ENCODE results near the gene KCTD12. TPM values are rescaled to one million over a fixed set of nuclear protein-coding genes. Genes with fewer than 3 reads are reported as not detected.

KCTD12 gene
- total and polyA plus RNA-seq, 2 of the 13 experiments (the other 11 are each of a cell fraction or from before 2014, with no cell fraction given), result not detected

GRCh38 chr13:76854894-76855293, 31.3 kb downstream of the KCTD12 start:
- BruUV-seq (replicated peaks), result no TSS peak
- H3K36me3 ChIP-seq (replicated peaks in 1 of 2; ENCODE audit: control insufficient read depth in 1 of 2, insufficient read depth in 2 of 2, low read length in 2 of 2), result no peaks in the 10 kb centered on the region
- 28% methylated on average over 1 of the region's 1 CpG for WGBS (ENCODE audit: low lambda C conversion rate)
- H3K27ac ChIP-seq (ENCODE audit: extremely low read length, insufficient read depth, low read length), result no peak overlapping the region
- no peaks in the 10 kb centered on the region for H3K27me3 ChIP-seq (ENCODE audit: control insufficient read depth in 1 of 2, insufficient read depth in 2 of 2, low read length in 2 of 2)
- no peaks in the 10 kb centered on the region for H4K20me1 ChIP-seq (ENCODE audit: insufficient read depth, low read length)
- H3K4me2 ChIP-seq (ENCODE audit: low read depth, low read length), result no peak overlapping the region
- DNase-seq (ENCODE audit: low spot score), result no peak
- ChIA-PET POLR2A (no interaction called here), CTCF (ENCODE audit: low intra/inter-chr PET ratio, low total read pairs) (no interaction called here)
- in situ Hi-C loops (cut with HindIII; ENCODE audit: extremely low pct_ligation_motif_present, low pct_unique_long_range_greater_than_20kb) (no loop called here), intact Hi-C loops (cut with micrococcal nuclease; ENCODE audit: unreplicated experiment) (no loop called here)
- no peak overlapping the region for H2AFZ ChIP-seq (ENCODE audit: low read length)
- H3K9me3 ChIP-seq (ENCODE audit: low read length), result no peaks in the 10 kb centered on the region
- no peak for ATAC-seq
- H3K4me3 ChIP-seq (replicated peaks in 1 of 3; ENCODE audit: insufficient read depth in 1 of 3, low read depth in 2 of 3, low read length in 3 of 3), result no peak overlapping the region
- TF ChIP-seq HMGXB3 (CRISPR knock-in tag; IDR thresholded peaks at IDR 0.05; ENCODE audit: borderline replicate concordance), result no peak
- TF ChIP-seq SOX5 (CRISPR knock-in tag; IDR thresholded peaks at IDR 0.05; ENCODE audit: borderline replicate concordance), result no peak
- no peak for TF ChIP-seq ZNF230 (CRISPR knock-in tag; IDR thresholded peaks at IDR 0.05)
- H3K79me2 ChIP-seq (ENCODE audit: insufficient read depth, low read length), result no peaks in the 10 kb centered on the region
- H3K9ac ChIP-seq (ENCODE audit: insufficient read depth, low read depth, low read length), result no peak overlapping the region
- no peak for FAIRE-seq
- H3K4me1 ChIP-seq (ENCODE audit: insufficient read depth, low read length), result no peaks in the 10 kb centered on the region

DNA sequence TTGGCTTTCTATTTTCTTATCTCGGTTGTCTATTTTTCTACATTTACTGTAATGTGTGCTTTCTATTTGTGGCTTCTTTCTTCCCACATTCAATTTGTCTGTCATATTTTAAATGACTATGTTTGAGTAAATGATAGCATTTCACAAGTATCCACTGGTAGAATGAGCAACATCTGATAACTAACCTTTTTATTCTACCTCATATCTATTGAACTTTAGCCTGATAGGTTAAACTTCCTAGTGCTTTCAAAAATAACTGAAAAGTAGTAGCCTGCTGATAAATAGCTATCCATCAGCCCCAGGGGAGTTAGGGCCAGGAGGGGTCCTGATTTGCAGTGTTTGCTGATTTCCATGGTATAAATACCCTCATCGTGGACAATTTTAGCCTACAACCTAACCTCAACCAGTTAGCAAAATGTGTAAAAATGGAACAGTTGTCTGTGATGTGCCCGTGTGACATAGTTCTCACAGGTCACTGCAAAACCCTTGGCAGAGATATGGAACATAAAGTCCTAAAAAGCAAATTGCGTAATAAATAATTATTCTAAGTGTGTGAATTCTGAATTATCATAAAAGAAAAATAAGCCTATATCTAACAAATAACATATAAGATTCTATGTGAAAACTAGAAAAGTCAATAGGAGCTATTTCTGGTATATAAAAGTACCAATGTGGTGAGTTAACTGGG, 32.1 kb downstream of the KCTD12 start:
- Histone ChIP-seq H3K27me3 (ENCODE audit: control insufficient read depth in 1 of 2, insufficient read depth in 2 of 2, low read length in 2 of 2) (no peaks in the 10 kb centered on the region), H3K4me2 (ENCODE audit: low read depth, low read length) (no peak overlapping the region), H3K4me1 (ENCODE audit: insufficient read depth, low read length) (no peaks in the 10 kb centered on the region), H2AFZ (ENCODE audit: low read length) (no peak overlapping the region), H3K79me2 (ENCODE audit: insufficient read depth, low read length) (no peaks in the 10 kb centered on the region), H3K9me3 (ENCODE audit: low read length) (no peaks in the 10 kb centered on the region), H3K36me3 (replicated peaks in 1 of 2; ENCODE audit: control insufficient read depth in 1 of 2, insufficient read depth in 2 of 2, low read length in 2 of 2) (no peaks in the 10 kb centered on the region), H4K20me1 (ENCODE audit: insufficient read depth, low read length) (no peaks in the 10 kb centered on the region), H3K27ac (ENCODE audit: extremely low read length, insufficient read depth, low read length) (no peak overlapping the region), H3K9ac (ENCODE audit: insufficient read depth, low read depth, low read length) (no peak overlapping the region), H3K4me3 (replicated peaks in 1 of 3; ENCODE audit: insufficient read depth in 1 of 3, low read depth in 2 of 3, low read length in 3 of 3) (no peak overlapping the region)
- DNase-seq (ENCODE audit: low spot score) (no peak), ATAC-seq (no peak), FAIRE-seq (no peak)
- TF ChIP-seq ZNF790 (CRISPR knock-in tag; IDR thresholded peaks at IDR 0.05; ENCODE audit: borderline replicate concordance), result no peak
- peak; percentile 19; the same call in 1 of the 2 replicates for TF ChIP-seq CEBPB (IDR thresholded peaks at IDR 0.05; ENCODE audit: borderline replicate concordance, low read depth, low read length)
- in situ Hi-C loops (cut with HindIII; ENCODE audit: extremely low pct_ligation_motif_present, low pct_unique_long_range_greater_than_20kb) (no loop called here), intact Hi-C loops (cut with micrococcal nuclease; ENCODE audit: unreplicated experiment) (no loop called here)
- 8% methylated on average over 4 of the region's 4 CpGs for WGBS (ENCODE audit: low lambda C conversion rate)
- ChIA-PET POLR2A (no interaction called here), CTCF (ENCODE audit: low intra/inter-chr PET ratio, low total read pairs) (no interaction called here)
- no TSS peak for BruUV-seq (replicated peaks)
